Upper lobe of left lung (tissue), 4 donors: ENCODE measurements around the gene EIF4E1B.

Experiments
- CTCF ChIP-seq, 6 experiments: fragments of 450-650 bp in 4 of 6; fragments of 200-600 bp in 2 of 6; sonication (generic) in 2 of 6; IDR thresholded peaks; one replicate each; pipeline ENCODE4 v1.5.1; 2016 to 2019; ENCODE audit warnings: antibody characterized with exemption in 6 of 6
- EP300 ChIP-seq, 4 donors: sonication (generic); formaldehyde crosslinking; IDR thresholded peaks; one replicate each; pipeline ENCODE4 v1.5.1; 2017; ENCODE audit warnings: antibody characterized with exemption in 4 of 4, control low read depth in 2 of 4

GRCh38 chr5:176659512-176659839 lies 29.0 kb downstream of the EIF4E1B start:
- TF ChIP-seq EP300 (IDR thresholded peaks at IDR 0.05) (no peak), CTCF (IDR thresholded peaks at IDR 0.05) (no peak)
